ENCODE data around the gene PRX.

DNA sequence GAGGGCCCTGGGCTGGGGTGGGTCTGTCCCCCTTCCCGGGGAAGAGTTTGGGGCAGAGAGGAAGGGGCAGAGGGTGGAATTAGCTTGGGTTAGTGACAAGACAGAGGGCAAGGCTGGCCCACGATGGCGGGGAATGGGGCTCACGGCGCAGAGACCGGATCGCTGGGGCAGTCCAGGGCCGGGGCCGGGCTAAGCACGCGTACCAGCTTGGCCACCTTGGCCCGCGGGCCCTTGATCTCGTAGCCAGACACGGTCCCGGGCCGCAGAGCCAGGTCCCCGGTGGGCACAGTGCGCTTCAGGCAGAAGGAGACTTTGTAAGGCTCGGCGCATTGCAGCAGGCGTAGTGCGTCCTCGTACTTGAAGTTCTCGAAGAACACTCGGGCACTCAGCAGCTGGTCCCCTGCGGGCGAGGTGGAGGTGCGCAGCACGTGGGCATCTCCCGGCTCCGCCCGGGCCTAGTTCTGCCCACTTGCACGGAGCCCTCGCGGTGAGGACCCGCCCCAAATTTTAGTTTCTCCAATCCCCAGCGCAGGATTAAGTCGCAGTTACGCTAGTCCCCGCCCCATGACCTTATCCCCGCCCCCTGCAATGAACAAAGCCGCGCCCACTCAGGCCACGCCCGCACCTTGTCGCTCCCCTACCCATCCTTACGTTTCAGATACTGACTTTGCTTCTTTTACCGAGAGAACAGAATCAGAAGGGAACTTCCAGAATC, 14.6 kb downstream of the PRX start:
- TF ChIP-seq, protein P1, sequence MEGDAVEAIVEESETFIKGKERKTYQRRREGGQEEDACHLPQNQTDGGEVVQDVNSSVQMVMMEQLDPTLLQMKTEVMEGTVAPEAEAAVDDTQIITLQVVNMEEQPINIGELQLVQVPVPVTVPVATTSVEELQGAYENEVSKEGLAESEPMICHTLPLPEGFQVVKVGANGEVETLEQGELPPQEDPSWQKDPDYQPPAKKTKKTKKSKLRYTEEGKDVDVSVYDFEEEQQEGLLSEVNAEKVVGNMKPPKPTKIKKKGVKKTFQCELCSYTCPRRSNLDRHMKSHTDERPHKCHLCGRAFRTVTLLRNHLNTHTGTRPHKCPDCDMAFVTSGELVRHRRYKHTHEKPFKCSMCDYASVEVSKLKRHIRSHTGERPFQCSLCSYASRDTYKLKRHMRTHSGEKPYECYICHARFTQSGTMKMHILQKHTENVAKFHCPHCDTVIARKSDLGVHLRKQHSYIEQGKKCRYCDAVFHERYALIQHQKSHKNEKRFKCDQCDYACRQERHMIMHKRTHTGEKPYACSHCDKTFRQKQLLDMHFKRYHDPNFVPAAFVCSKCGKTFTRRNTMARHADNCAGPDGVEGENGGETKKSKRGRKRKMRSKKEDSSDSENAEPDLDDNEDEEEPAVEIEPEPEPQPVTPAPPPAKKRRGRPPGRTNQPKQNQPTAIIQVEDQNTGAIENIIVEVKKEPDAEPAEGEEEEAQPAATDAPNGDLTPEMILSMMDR (conservative IDR thresholded peaks at IDR 0.05; ENCODE audit: low read depth, low read length), result no peak
- no peak for TF ChIP-seq EZH2 (IDR thresholded peaks at IDR 0.05; ENCODE audit: low read length, unreplicated experiment)
- no peak for TF ChIP-seq EZH2phosphoT487 (IDR thresholded peaks at IDR 0.05; ENCODE audit: borderline replicate concordance, low read length)
